HG02870 (cell line): ENCODE measurements around the gene KIF26A.

Experiments
- ATAC-seq: cut with Tn5 transposase; IDR thresholded peaks from one replicate; pipeline ENCODE4 v1.9.1; 2021; ENCODE audit warnings: mild to moderate bottlenecking, moderate library complexity; ENCODE audit not compliant: unreplicated experiment

The KIF26A gene

DNA sequence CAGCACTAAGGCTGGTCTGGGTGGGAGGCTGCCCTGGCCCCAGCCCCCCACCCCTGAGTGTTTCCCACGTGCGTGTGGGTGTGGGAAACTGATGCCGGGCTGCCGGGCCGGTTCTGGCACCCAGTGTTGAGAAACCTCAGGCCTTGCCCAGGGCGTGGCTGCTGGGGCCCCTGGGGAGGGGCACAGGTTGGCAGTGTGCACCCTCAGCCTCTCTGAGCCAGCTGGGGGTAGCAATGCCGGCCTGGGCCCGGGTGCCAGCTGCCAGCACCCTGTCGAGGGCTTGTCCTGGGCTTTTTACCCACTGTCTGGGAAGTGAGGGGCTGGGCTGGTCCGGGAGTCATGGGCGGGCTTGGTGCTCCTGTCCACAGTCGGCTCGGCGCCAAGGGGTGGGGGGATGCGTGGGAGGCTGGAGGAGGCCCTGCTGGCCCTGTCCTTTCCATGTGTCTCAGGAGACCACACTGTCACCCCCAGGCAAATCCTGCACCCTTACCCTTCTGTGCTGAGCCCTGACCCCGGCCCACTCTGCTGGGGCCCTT is 37.2 kb upstream of the KIF26A start:
- ATAC-seq, result no peak

DNA sequence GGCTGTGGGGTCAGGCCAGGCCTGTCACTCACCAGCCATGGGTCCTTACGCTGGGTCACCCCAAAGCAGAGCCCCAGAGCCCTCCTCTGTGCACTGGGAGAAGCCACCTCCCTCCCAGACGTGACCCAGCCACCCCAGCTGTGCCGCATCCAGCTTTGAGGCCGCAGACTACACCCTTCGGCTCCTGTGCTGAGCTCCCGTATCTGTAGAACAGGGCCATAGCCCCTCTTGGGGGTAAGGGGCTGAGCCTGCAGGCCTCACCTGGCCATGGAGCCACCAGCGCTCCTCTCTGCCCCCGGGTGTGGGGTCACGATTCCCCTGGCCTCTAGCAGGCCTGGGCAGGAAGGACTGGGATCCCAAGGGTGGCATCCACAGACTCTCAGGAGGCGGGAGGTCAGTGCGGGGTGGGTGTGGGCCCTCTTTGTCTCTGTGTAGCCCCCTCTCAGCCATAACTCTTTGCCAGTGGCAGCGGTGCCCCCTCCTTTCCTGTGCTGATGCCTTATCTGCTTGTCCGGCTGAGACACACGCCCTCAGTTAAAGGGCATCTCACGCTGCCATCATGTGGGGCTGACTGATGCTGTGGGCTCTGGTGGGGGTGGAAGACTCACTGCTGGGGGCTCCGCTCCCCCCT is 36.6 kb upstream of the KIF26A start:
- ATAC-seq, result no peak

DNA sequence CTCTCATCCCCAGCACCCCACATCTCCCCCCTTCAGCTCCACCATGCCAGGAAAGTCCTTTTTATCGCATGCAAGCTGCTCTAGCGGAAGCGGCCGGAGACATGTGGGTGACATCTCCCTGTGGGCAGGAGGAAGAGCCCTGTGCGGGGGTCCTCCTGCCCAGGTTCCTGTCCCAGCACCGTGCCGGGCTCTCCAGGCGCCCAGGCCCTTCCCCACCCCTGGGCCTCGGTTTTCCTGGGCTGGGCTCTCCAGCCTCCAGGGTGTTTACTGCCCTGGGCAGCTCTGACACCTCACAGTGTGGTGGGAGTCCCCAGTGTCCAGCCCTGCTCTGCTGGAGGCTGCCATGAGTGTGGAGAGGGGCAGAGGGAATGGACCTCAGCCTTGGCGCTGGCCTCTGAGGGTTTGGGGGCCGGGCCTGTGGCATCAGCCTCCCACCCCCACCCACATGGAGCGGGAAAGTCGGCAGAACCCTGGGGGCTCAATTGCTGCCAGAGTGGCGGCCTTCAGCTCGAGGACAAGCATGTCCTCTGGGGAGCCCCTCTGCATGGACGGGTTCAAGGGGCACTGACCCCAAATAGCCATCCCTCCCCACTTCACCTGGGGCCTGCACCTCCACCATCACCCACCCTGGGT is 36.0 kb upstream of the KIF26A start:
- no peak for ATAC-seq

DNA sequence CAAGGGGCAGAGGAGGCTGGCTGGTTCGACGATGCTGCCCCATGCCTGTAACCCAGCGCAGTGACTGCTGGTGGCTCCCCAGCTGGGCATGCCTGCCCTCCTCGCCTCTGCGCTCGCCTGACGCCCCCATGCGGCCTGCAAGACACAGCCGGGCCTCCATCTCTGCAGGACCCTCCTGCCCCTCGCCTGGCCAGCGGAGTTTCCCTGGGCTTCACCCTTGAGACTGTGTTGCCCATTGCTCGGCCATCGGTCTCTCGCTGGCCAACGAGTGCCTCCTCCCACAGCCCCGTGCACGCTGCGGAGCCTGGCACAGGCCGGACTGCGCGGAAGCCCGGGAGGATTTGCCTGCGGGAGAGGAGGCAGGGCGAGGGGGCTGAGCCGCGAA is 35.3 kb upstream of the KIF26A start:
- no peak for ATAC-seq

DNA sequence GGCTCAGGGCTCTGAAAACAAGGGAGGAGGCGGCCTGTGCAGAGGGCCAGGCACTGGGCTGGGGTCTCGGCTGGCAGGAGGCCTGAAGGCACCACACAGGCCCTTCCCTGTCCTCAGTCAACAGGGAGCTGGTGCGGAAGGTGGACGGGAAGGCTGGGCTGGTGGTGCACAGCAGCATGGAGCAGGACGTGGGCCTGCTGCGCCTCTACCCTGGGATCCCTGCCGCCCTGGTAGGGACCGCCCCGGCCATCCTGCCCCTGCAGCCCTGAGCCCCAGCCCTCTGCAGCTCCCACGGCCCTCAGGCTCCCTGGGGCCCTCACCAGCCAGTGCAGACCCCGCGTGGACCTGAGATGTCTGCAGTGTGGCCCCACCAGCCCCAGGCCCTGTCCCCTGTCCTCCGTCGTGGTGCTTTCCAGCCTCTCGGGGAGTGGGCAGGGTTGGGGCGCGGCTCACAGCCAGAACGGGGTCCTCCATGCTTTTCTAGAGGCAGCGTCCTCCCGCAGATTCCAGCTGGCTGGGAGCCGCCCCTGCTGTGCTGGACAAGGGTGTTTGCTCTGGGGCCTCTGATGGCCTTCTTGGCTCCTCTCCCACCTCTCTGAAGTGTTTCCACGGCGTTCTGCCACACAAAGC is 34.8 kb upstream of the KIF26A start:
- ATAC-seq, result no peak

- no peak for ATAC-seq
These were observed 34.1 kb upstream of the KIF26A start for GRCh38 chr14:104104076-104104901.

DNA sequence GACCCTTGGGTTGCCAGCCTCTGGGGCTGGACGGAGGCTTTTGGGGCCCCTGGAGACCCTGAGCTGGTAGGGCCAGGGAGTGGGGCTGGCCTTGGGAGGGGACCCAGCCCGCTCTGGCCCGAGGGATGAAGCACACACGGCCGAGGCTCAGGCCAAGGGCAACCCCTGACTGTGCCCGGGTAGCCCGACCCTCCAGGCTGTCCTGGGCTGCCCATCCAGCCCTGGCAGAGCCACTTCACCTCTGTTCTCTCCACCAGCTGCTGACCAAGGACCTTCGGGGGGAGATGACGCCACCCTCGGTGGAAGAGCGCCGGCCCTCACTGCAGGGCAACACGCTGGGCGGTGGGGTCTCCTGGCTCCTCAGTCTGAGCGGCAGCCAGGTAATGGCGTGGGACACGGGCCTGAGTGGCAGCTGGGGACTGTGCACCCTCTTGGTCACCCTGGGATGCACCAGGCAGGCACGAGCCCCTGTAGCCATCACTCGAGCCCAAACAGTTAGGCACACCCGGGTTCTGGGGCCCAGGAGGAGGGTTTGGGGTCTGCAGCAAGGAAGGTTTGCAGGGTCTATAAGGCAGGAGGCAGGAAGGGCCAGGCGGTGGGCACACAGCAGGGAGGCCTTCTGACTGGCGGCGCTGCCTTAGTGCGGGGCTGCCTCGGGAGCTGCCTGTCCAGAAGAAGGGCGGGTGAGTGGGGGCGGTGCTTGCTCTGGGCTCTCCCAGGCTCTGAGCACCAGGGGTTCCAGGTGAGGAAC is 33.1 kb upstream of the KIF26A start:
- no peak for ATAC-seq

DNA sequence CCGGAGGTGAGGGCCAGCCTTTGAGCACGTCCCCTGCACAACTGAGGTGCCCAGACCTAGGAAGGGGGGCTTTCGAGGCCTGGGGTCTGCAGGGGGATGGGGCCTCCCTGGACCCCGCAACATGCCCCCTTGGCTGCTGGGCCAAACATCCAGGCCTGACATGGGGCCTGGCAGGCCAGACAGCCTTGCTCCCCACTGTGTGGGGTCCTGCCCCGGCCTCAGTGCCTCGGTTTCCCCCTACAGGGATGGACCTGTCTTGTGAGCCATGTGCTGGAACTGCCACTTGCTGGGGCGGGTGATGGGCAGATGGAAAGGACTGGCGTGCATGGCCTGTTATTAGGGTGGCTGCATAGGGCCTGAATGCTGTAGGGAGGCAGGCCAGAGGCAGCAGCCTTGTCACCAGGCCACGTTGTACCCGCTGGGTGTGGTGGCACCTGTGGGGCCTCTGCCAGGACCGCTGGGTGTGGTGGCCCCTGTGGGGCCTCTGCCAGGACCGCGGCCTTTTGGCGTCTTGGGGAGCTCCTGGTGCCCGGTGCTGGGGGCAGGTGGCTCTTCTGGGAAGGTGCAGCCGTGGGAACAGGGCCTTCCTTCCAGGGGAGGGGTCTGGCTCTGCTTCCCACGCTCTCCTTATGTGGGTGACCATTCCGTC is 32.4 kb upstream of the KIF26A start:
- ATAC-seq, result no peak

- ATAC-seq, result no peak
These were observed 31.9 kb upstream of the KIF26A start for GRCh38 chr14:104106471-104106991.

DNA sequence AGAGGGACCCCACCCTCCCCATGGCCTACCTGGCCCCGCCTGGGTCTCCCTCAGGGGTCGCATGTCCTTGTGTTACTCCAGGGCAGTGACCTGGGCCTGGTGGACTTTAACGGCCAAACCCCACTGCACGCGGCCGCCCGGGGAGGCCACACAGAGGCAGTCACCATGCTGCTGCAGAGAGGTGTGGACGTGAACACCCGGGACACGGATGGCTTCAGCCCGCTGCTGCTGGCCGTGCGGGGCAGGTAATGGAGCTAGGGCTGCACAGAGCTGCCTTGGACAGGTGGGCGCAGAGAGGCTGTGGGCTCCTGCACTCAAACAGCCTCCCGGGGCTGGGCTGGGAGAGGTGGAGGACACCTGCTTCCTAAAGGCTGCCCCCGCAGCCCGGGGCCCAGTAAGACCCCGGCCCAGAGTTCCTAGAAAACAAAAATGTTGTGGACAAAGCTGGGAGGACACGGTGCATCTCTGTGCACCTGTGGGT is 31.2 kb upstream of the KIF26A start:
- no peak for ATAC-seq

GRCh38 chr14:104107611-104108569 is 30.5 kb upstream of the KIF26A start:
- ATAC-seq, result no peak

DNA sequence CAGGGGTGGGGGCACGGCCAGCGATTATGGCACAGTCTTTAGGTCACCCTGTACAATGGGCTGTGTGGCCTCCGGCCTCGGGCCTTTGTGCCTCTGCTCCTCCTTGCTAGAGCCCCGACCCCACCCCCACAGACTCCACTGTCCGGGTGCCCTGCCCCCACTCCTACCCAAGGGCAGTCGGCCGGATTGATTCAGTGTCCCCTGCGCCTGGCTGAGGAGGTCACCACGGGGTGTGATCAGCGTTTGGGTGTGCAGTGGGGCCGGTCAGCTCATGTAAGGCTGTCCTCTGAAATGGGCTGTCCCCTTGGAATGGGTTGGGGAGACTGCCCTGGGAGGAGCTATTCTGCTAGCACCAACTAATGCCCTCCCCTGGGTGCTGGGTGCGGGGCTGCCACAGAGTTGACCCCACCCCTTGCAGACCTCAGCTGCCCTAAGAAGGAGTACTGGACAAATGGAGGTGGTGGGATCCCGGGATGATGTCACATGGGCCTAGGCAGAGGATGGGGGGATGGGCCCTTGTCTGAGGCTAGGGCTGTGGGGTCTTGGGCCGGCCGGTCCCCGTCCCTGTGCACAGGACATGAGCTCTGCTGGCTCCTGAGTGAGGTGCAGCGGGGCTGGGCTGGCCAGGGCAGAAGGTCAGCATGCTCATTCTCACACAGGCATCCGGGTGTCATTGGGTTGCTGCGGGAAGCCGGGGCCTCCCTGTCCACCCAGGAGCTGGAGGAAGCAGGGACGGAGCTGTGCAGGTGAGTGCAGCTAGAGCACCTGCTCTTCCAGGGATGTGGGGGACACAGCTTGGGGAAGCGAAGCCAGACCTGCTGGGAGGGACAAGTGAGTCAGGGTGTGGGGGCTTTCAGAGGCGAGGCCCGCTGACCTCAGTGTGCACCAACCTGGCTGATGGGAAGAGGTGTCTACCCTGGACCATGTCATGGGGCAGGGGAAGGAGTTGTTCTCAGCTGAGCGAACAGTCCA is 29.5 kb upstream of the KIF26A start:
- ATAC-seq, result no peak

DNA sequence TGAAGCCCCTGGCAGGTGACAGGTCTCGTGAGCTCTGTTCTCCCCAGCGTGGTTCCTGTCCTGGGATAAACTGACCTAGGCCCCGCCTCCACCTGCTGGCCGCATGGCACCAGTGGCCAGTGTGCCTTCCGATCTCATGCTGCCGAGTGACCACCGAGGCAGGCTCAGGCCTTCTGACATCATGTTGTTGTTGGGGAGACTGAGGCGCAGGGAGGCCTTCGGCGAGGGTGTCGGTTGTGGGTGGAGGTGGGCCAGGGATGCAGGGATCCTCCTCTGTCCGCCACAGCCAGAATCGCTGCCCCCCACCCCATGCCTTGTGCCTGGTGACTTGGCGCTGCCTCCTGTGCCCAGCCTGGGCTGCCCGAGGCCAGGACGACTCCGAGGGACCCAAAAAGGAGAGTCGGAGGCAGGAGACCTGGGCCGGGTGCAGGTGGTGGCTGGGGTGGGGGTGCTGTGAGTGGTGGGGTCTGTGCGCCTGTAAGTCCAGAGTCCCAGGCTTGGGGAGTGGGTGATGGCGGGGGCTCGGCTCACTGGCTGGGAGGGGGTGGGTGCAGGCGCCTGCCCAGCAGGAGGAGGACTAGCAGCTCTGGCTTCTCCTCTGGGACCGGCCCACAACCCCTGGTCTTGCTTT is 28.5 kb upstream of the KIF26A start:
- no peak for ATAC-seq

DNA sequence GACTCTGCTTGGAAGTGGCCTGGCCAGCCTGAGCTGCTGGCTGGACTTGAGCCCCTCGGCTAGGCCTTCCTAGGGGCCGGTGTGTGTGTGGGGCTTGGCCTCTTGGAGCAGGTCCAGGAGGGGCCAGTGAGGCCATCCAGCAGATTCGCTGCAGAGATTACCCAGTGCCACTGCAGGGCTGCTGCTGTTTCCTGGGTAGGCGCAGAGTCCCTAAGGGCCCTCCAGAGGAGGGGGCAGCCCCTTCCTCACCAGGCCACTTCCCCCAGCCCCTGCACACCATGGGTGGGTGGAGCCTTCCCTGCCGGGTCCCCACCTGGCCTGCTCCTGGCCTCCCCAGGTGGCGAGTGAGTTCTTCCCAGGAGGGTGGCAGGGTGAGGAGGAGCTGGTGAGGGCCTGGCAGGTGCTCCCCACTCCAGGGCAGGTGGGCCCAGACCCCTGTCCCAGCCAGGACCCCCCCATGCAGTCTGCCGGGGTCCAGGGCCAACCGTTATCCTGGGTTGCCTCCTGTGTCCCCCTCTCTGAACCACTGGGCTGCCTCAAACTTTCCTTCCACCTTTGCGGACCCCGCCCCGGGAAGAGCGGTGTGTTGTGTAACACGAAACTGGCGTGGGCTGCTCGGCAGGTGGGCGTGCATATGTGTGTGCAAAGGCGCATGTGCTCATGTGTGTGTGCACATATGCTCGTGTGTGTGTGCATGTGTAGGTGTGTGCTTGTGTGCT is 27.7 kb upstream of the KIF26A start:
- ATAC-seq, result no peak

GRCh38 chr14:104111301-104112112 is 26.9 kb upstream of the KIF26A start:
- no peak for ATAC-seq

GRCh38 chr14:104112113-104112505 is 26.3 kb upstream of the KIF26A start:
- no peak for ATAC-seq
